ENCODE results near the gene CELF4.
A peak's percentile ranks its signal among the peaks of the same experiment; 100 is the strongest.

CELF4 gene

DNA sequence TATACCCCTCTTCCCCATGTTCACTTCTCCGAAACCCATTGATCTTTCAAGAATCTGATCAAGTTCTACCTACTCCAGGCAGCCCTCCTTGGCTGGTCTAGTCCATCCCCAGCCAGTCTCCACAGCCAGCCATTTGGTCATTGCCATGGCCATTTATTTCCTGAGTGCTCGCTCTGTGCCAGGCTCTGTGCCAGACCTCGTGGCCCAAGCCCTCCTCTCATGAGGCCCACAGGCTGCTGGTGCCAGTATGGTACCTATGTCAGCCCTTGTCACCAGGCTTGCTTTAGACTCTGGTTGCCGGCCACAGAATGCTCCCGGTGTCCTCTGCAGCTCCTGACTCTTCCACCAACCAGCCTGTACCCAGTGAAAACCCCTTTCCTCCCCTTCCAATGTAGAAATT lies 78.8 kb downstream of the CELF4 start:
- H3K9me3 ChIP-seq (ENCODE audit: control insufficient read depth, low read length), result no peaks in the 10 kb centered on the region
- 83 to 85% methylated on average over 5 of the region's 5 CpGs for WGBS, 2 experiments
- H3K4me3 ChIP-seq (ENCODE audit: insufficient read depth, low read depth, low read length), result no peak overlapping the region
- H3K4me1 ChIP-seq (ENCODE audit: control insufficient read depth, insufficient read depth, low read length), result peaks cover 8% of the 10 kb centered on the region
- no peaks in the 10 kb centered on the region for H3K36me3 ChIP-seq (ENCODE audit: control insufficient read depth, insufficient read depth, low read length)
- H3K27me3 ChIP-seq (ENCODE audit: control insufficient read depth, insufficient read depth, low read length, poor library complexity, severe bottlenecking), result peaks cover 66% of the 10 kb centered on the region
- H3K27ac ChIP-seq (ENCODE audit: insufficient read depth, low read depth, low read length, poor library complexity, severe bottlenecking), result no peak overlapping the region

DNA sequence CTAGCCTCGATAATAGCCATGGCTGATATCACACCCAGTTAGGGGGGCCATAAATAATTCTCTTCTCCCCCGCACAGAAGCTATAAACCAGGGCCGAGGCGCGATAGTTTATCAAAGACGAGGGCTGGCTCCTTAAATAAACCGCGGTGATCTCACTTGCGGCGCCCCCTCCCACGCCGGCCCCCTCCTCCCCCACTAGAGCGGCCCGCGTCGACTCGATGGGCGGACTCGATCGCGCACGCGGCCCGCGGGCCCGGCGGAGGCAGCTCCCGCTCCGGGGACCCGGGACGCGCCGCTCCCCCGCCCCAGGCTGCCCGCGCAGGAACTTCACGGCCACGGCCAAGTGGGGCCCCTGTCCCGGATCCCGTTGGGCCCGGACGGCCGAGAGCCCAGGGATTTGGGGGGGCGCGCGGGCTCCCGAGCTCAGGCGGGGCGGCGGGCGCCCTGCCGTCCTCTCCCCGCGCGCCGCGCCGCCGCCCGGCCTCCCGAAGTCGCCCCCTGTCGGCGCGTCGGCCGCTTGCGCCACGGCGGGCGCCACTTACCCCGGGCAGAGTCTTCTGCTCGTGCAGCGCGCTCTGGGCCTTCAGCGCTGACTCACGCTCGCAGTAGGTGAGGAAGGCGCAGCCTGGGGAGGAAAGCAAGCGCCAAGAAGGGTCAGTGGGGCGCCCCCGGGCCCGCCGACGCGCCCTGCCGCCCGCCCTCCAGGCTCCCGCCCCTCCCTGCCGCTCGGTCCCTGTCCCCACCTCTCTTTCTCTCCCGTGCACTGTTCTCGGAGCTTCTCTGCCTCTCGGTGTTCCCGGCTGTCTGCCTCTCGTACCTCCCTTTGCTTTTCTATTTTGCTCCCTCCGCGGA lies 80.4 kb downstream of the CELF4 start:
- peak overlapping the region; percentile 16 for H3K4me3 ChIP-seq (ENCODE audit: insufficient read depth, low read depth, low read length)
- H3K9me3 ChIP-seq (ENCODE audit: control insufficient read depth, low read length), result no peaks in the 10 kb centered on the region
- H3K27ac ChIP-seq (ENCODE audit: insufficient read depth, low read depth, low read length, poor library complexity, severe bottlenecking), result no peak overlapping the region
- WGBS, 2 experiments, result 1% methylated on average over 98 of the region's 98 CpGs
- no peaks in the 10 kb centered on the region for H3K36me3 ChIP-seq (ENCODE audit: control insufficient read depth, insufficient read depth, low read length)
- H3K4me1 ChIP-seq (ENCODE audit: control insufficient read depth, insufficient read depth, low read length), result peaks cover 8% of the 10 kb centered on the region
- H3K27me3 ChIP-seq (ENCODE audit: control insufficient read depth, insufficient read depth, low read length, poor library complexity, severe bottlenecking), result peaks cover 66% of the 10 kb centered on the region

DNA sequence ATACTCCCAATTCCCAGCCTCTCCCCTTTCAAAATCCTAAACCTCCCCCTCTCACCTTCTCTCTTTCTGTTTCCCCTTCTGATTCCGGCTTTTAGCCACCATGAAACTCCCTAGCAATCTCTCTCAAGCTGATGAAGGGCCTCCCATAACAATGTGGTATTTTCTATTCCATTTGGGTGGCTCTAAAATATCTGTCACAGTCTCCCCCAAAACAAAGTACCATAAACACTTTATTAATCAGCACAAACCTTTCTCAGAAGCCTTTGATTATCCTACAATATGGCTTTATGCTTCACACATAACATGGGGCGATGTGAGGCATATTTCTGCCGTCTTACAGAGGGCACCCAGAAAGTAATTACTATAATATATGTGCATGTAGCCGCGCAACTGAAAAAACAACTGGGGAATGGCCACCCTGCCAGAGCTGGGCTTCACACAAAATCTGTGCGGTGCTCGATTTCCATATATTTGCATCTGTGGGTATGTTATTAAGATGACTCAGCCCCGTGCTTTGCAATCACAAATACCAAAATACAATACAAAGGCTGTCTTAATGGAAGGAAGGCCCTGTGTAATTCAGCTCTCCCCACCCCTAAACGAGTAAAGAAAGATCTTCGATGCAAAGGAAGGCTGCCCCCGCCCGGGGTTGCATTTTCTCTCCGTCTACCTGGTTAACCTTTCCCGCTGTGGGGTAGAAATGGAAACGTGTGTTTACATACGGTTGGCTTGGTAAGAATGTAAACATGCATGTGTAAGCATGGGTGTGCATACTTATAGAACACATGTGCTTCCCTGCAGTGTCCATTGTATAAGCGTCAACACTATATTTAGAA lies 81.4 kb downstream of the CELF4 start:
- H3K27me3 ChIP-seq (ENCODE audit: control insufficient read depth, insufficient read depth, low read length, poor library complexity, severe bottlenecking), result peaks cover 59% of the 10 kb centered on the region
- peaks cover 8% of the 10 kb centered on the region for H3K4me1 ChIP-seq (ENCODE audit: control insufficient read depth, insufficient read depth, low read length)
- H3K36me3 ChIP-seq (ENCODE audit: control insufficient read depth, insufficient read depth, low read length), result no peaks in the 10 kb centered on the region
- no peaks in the 10 kb centered on the region for H3K9me3 ChIP-seq (ENCODE audit: control insufficient read depth, low read length)
- H3K27ac ChIP-seq (ENCODE audit: insufficient read depth, low read depth, low read length, poor library complexity, severe bottlenecking), result no peak overlapping the region
- H3K4me3 ChIP-seq (ENCODE audit: insufficient read depth, low read depth, low read length), result no peak overlapping the region
- 11 to 13% methylated on average over 17 of the region's 17 CpGs for WGBS, 2 experiments

DNA sequence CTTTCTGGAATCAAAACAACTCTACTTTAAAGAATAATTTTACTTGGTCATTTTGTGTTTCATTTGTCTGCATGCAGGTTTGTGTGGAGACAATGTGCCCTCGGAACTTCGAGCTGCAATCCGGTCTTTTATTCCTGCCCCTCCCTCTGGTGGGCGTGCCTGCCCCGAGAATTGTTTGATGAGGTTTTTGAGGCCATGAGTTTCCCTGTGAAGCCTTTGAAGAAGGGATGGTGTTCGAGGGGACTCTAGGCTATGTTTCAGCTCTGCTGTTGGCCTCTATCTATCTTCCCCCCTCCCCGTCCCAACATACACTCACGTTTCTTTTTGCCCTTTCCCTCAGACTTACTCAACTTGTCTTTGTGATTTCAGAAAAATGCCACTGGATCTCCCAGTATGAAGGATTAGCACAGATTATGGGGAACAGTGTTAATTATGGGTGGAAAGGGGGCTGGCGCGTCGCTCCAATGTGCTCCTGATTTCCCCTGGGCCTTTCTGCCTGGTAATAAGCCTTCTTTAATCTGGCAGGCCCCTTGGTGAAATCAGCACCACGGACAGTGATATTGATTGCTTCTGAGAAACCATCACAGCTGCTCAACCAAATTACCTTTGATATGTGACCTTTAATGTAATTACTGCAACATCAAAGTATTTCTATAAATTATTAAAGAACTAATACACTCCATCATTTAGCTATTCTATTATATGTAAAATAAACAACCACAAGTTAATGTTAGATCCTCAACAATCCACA lies 82.2 kb downstream of the CELF4 start:
- Histone ChIP-seq H3K27me3 (ENCODE audit: control insufficient read depth, insufficient read depth, low read length, poor library complexity, severe bottlenecking) (peaks cover 51% of the 10 kb centered on the region), H3K27ac (ENCODE audit: insufficient read depth, low read depth, low read length, poor library complexity, severe bottlenecking) (no peak overlapping the region), H3K4me3 (ENCODE audit: insufficient read depth, low read depth, low read length) (no peak overlapping the region), H3K36me3 (ENCODE audit: control insufficient read depth, insufficient read depth, low read length) (no peaks in the 10 kb centered on the region), H3K4me1 (ENCODE audit: control insufficient read depth, insufficient read depth, low read length) (peaks cover 8% of the 10 kb centered on the region), H3K9me3 (ENCODE audit: control insufficient read depth, low read length) (no peaks in the 10 kb centered on the region)
- WGBS, 2 experiments, result 48 to 51% methylated on average over 12 of the region's 12 CpGs

DNA sequence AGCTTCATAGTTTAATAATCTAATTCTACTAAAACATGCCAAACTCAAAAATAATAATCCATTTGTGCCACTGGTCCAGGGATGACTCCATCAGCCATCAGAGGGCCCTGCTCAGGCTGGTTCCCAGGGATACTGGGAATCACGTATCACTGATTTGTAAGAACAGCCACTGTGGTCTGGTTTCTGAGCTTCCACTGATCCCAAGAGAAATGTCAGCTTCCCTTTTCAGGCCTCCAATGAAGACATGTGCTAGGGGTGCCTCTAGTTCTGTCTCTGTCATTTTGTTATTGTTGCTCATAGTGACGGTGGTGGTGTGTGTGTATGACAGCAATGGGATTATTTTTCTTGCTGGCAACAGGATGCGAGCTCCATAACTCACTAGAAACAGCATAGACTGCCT lies 83.2 kb downstream of the CELF4 start:
- WGBS, 2 experiments, result 89 to 92% methylated on average over 1 to 3 of the region's 3 CpGs
- no peaks in the 10 kb centered on the region for H3K36me3 ChIP-seq (ENCODE audit: control insufficient read depth, insufficient read depth, low read length)
- no peak overlapping the region for H3K4me3 ChIP-seq (ENCODE audit: insufficient read depth, low read depth, low read length)
- no peaks in the 10 kb centered on the region for H3K9me3 ChIP-seq (ENCODE audit: control insufficient read depth, low read length)
- H3K4me1 ChIP-seq (ENCODE audit: control insufficient read depth, insufficient read depth, low read length), result peaks cover 6% of the 10 kb centered on the region
- H3K27me3 ChIP-seq (ENCODE audit: control insufficient read depth, insufficient read depth, low read length, poor library complexity, severe bottlenecking), result peaks cover 41% of the 10 kb centered on the region
- no peak overlapping the region for H3K27ac ChIP-seq (ENCODE audit: insufficient read depth, low read depth, low read length, poor library complexity, severe bottlenecking)

DNA sequence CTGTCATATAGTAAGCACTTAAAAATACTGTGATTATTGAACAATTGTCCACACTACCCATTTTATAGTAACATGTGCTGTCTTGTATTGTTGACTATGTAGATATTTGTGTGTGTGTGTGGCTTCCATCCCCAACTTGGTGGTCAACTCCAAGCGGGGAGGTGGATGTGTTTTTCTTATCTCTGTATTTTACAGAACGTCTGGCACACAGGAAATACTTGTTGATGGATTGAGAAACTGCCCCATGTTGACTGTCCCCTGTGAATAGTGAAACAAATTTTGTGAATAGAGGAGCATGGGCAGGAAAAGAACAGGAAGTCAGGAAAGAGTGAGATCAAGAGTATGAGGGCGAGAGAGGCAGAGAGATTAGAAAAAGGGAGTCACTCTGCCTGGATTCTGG lies 83.6 kb downstream of the CELF4 start:
- no peaks in the 10 kb centered on the region for H3K9me3 ChIP-seq (ENCODE audit: control insufficient read depth, low read length)
- no peak overlapping the region for H3K4me3 ChIP-seq (ENCODE audit: insufficient read depth, low read depth, low read length)
- H3K27ac ChIP-seq (ENCODE audit: insufficient read depth, low read depth, low read length, poor library complexity, severe bottlenecking), result no peak overlapping the region
- H3K27me3 ChIP-seq (ENCODE audit: control insufficient read depth, insufficient read depth, low read length, poor library complexity, severe bottlenecking), result peaks cover 37% of the 10 kb centered on the region
- peaks cover 5% of the 10 kb centered on the region for H3K4me1 ChIP-seq (ENCODE audit: control insufficient read depth, insufficient read depth, low read length)
- no peaks in the 10 kb centered on the region for H3K36me3 ChIP-seq (ENCODE audit: control insufficient read depth, insufficient read depth, low read length)
- WGBS, 2 experiments, result 82 to 83% methylated on average over 3 of the region's 3 CpGs

DNA sequence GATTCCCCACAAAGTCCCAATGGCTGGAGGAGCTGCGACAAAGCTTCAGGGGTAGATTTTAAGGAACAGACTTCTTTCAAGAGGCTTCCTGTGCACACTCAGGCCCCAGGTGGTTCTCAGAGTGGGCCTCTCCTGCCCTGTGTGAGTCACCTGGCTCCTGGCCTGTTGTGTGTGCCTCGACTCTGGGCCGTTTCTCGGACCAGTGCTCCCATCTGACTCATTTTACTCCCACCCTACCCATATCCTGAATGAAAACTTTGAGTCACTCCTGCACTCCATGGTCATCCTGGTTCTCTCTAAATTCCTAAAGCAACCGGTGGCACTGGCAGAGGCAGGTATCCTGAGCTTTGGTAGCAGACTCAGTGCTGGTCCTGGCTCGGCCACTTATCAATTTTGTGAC lies 84.1 kb downstream of the CELF4 start:
- no peak overlapping the region for H3K4me3 ChIP-seq (ENCODE audit: insufficient read depth, low read depth, low read length)
- peaks cover 5% of the 10 kb centered on the region for H3K4me1 ChIP-seq (ENCODE audit: control insufficient read depth, insufficient read depth, low read length)
- WGBS, 2 experiments, result 84% methylated on average over 6 of the region's 6 CpGs
- H3K36me3 ChIP-seq (ENCODE audit: control insufficient read depth, insufficient read depth, low read length), result no peaks in the 10 kb centered on the region
- no peak overlapping the region for H3K27ac ChIP-seq (ENCODE audit: insufficient read depth, low read depth, low read length, poor library complexity, severe bottlenecking)
- H3K9me3 ChIP-seq (ENCODE audit: control insufficient read depth, low read length), result no peaks in the 10 kb centered on the region
- H3K27me3 ChIP-seq (ENCODE audit: control insufficient read depth, insufficient read depth, low read length, poor library complexity, severe bottlenecking), result peaks cover 32% of the 10 kb centered on the region

DNA sequence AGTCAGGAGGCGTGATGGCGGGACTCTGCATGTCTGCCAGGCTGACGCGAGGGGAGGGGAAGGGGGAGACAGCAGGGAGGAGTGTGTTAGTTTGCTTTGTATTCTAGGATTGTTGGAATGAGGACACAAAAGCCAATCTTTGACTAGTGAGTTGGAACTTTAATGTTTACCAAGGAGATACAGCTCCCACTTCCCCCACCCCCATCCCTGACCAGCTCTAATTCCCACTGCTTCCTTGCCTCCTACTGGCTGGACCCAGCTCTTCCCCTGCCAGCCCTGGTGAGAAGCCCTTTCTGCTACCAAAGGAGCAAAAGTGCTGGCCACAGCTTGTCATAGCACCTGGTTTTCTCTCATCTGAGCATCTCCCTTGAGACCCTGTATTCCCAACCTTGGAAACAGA lies 84.5 kb downstream of the CELF4 start:
- Histone ChIP-seq H3K9me3 (ENCODE audit: control insufficient read depth, low read length) (no peaks in the 10 kb centered on the region), H3K27me3 (ENCODE audit: control insufficient read depth, insufficient read depth, low read length, poor library complexity, severe bottlenecking) (peaks cover 28% of the 10 kb centered on the region), H3K36me3 (ENCODE audit: control insufficient read depth, insufficient read depth, low read length) (no peaks in the 10 kb centered on the region), H3K4me3 (ENCODE audit: insufficient read depth, low read depth, low read length) (no peak overlapping the region), H3K4me1 (ENCODE audit: control insufficient read depth, insufficient read depth, low read length) (peaks cover 5% of the 10 kb centered on the region), H3K27ac (ENCODE audit: insufficient read depth, low read depth, low read length, poor library complexity, severe bottlenecking) (no peak overlapping the region)
- WGBS, 2 experiments, result 78 to 85% methylated on average over 4 of the region's 4 CpGs

DNA sequence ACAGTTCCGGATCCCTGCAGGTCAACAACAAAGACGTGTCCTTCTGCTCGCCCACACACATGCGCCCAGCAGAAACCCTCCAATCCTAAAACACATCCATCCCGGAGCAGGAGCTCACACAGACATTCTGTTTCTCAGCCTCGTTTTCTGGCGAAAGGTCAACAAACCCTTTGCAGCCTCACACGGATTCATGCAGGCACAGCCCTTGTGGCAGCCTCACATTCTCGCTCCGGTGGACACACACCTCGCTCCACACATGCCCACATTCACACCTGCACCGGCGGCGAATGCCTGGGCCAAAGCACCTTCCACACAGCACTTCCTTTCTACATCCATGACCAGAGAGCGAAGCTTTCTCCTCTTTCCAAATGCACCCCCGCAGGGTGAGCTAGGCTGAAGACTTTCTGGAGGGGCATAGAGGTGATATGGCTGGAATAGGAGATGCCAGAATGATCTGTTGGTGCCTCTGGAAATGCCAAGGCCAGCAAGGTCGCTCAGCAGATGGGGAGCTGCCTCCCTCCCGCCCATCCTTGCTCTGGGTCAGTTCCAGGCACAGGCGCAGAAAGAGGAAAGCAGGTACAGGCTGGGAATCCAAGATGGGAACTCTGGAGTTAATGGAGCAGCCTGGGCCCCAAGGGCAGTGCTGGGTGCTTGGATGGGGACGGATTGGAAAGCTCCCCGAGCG lies 88.8 kb downstream of the CELF4 start:
- Histone ChIP-seq H3K36me3 (ENCODE audit: control insufficient read depth, insufficient read depth, low read length) (no peaks in the 10 kb centered on the region), H3K4me3 (ENCODE audit: insufficient read depth, low read depth, low read length) (no peak overlapping the region), H3K27me3 (ENCODE audit: control insufficient read depth, insufficient read depth, low read length, poor library complexity, severe bottlenecking) (no peaks in the 10 kb centered on the region), H3K27ac (ENCODE audit: insufficient read depth, low read depth, low read length, poor library complexity, severe bottlenecking) (no peak overlapping the region), H3K9me3 (ENCODE audit: control insufficient read depth, low read length) (no peaks in the 10 kb centered on the region), H3K4me1 (ENCODE audit: control insufficient read depth, insufficient read depth, low read length) (no peaks in the 10 kb centered on the region)
- WGBS, 2 experiments, result 87 to 88% methylated on average over 22 of the region's 22 CpGs

All from ectodermal cell (in vitro differentiated cells).